Stimulated activated CD4-positive, alpha-beta T cell treated with anti-CD3 and anti-CD28 coated beads, Interleukin-1b, Interleukin-23, amount 100 ng/mL, for 24 hours (primary cell): Measurements from ENCODE around the gene CLEC2D.
"Not testable (repeated sequence)": the region's sequence is repeated elsewhere in the genome, so short reads cannot be mapped to it uniquely, and the experiment has no call there.

Experiments
- DNase-seq, 4 experiments: peaks; one replicate each; pipeline ENCODE4 v3.0.0-alpha.2; 2020; ENCODE audit warnings: low read depth in 4 of 4, low spot score in 1 of 4

CLEC2D gene

DNA sequence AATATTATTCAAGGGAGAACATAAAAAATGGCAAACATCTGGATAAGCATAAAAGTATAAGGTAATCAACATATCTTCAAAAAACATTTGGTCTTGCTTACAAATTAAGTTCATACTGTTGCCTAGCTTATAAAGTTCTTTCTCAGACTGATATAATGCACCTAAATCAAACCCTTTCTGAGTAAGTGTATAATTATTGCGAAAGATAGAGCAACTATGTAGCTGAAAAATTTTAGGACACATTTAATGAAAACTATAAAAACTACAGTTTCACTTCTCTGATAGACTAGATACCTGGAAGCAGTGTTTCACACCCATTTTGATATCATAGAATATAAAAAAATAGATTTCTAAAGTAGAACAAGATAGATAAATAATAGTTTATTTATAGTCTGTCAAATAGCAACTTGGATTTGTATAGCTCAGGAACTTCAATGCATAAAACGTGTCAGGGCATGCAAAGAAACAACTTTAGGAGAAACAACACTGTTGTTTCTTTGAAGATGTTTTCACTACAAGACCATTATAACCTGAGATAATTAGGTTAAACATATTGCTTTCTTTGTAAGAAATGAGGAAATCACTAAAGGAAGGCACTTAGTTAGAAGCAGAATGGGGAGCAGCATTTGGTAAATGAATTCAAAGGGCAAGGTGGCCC is 55.8 kb downstream of the CLEC2D start:
- no peak for DNase-seq

DNA sequence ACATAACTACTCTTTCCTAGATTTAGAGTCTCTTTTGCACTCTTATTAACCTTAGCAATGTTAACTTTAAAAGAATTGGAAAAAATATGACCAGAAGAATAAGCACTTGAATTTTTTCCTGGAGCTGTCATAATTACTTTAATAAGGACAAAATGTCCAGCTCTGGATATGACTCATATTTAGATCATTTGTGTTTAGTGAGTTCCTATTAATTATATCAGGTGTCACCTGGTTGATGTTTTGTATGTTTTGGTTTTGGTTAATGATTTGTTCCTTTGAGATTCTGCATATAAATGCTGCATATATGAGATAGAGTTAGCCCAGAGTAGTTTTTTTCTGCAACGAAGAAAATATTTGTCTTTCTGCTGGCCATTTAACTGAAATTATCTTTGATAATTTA is 58.3 kb downstream of the CLEC2D start:
- DNase-seq: no peak

DNA sequence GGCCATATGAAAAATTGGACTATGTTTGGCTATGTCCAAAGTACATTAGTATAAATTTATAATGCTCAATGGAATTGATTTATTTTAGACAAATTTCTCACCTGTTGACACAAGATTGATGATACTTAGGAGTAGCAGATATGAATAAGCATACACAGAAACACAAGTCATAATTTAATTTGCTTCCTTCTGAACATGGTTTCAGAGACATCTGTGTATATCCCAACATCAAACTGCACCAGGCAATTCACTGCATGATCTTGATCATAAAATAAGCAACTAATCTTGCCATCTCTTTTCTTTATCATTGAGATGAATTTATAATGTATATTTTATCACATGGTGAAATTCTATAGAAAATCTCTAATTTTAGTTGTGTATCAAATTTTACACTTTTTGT is 59.6 kb downstream of the CLEC2D start:
- DNase-seq: no peak

DNA sequence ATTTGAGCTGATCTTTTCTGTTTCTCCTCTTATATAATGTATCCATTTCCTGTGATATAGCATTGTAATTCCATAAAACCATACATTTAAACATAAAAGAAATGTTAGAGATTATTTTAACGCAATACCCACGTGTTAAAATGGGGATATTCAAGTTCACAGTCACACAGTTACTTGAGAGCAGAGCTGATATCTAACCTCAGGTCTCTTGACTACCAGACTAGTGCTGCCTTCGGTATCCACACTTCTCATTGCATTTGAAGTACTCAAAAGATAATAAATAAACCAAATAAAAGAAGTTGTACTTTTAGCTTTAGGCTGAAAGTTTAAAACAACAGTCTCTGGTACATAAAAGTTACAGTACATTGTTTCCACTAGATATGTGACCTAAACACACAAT is 60.5 kb downstream of the CLEC2D start:
- DNase-seq: no peak

DNA sequence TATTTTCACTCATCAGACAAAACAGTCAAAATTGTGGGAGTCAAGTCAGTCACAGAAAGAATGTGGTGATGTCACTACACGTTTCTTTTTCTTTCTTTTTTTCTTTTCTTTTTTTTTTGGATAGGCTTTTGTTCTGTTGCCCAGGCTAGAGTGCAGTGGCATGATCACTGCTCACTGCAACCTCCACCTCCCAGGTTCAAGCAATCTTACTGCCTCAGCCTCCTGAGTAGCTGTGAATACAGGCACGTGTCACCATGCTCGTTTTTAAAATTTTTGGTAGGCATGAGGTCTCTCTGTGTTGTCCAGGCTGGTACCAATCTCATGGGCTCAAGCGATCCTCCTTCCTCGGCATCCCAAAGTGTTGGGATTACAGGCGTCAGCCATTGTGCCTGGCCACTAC is 61.1 kb downstream of the CLEC2D start:
- DNase-seq: no peak

DNA sequence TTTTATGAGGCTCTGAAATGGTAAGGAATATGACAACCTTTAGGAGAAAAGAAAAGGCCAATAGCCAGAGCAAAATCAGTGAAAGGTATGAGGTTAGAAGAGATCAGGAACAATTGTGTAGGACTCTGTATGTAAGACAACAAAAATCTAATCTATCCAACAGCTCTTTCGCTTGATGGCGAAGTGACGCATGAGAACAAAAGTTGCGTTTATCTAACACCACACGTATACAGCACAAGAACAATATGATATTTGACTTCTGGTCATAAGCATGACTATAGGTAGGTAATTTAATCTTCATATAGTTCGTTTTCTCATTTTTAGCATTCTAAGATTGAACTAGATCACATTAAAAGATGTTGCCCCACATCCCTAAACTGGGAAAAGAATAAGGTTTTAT is 61.9 kb downstream of the CLEC2D start:
- DNase-seq: no peak

DNA sequence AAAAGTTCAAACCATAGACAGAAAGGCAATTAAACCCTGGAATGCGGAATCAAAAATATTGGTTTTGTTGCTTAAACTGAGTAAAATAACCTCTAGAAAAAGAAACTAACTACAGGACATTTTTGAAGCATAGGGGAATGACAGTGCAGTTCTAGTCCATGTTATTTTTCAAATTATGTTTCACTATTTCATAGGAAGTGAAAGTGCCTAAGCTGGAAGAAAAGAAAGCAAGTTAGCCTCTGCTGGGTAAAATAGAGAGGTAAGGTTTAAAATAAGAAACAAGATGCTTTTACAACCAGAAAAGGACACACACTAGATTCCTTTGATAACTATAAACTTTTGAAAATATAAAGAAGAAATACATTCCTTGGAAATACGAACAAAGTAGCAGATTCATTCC is 62.3 kb downstream of the CLEC2D start:
- DNase-seq: no peak

DNA sequence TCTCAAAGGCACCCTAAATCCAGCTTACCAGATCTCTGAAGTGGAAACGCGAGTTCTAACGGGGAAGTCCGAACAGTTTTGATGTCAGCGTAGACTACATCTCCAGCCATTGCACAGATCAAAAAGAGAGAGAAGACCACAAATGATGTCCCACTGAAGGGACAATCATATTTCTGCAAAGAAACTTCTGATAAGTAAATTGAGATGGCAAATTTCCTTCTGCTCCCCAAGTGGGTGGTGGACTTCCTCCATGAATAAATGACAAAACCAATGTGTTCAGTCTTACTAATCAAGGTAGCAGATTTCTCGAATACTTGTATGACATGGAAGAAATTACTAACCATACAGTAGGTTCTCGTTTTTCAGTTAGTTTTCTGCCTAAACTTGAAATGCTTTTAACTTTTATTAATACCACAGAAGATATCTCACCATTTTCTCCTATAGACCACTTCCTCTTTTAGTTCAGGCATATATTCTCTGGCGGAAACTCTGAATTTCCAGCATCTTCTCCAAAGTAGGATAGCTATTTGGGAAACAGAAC is 63.5 kb downstream of the CLEC2D start, which contains the start of gene CLECL1:
Gene CLECL1 (minus strand): TSS at position 177 of the 541 bp plus-strand sequence.
- DNase-seq: no peak

DNA sequence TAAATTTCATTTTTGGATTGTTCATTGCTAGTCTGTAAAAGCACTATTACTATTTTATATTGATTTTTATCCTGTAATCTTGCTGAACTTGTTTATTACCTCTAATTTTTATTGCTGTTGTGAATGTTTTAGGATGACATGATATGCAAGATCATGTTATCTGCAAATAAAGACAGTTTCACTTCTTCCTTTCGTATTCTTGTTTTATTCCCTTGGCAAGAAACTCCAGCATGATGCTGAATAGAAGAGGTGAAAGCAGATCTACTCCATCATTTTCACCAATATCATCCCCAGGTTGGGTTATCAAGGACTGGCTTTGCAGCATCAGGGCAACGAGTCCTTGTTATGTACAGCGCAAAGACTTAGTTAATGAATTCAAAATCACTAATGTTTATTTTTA is 66.1 kb downstream of the CLEC2D start:
- DNase-seq: no peak

DNA sequence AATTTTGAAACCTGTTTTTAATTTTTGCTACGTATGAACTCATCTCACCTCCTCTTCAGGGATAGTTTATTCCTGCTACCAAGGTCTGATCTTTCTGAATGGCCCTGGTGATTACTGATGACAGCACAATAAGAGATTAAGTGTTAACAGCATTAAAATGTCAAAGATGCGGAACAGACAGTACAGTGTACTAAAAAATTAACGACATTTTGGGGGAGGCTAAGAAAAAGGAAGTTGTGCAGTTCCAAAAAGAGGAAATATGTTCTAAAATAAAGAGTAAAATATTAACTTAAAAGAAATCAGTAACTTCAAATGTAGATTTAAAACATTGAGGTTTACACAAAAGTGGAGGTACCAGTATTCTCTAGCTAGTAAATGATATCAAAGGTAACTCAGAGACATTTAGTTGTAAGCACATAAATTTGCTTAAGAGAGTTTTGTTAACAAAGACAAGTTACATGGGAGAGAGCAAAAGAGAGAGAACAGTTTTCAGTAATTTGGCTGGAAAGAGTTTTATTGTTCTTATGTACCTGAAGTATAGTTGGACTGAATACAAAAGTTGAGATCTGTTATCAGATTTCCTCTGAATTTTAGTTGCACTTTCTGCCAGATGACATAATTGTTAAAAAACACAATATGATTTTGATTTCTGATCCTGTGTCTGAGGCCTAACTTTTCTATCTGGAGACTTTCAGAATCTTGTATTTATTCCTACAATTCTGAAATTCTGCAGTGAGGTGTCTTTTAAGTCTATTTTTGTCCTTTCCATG is 67.6 kb downstream of the CLEC2D start:
- no peak for DNase-seq

DNA sequence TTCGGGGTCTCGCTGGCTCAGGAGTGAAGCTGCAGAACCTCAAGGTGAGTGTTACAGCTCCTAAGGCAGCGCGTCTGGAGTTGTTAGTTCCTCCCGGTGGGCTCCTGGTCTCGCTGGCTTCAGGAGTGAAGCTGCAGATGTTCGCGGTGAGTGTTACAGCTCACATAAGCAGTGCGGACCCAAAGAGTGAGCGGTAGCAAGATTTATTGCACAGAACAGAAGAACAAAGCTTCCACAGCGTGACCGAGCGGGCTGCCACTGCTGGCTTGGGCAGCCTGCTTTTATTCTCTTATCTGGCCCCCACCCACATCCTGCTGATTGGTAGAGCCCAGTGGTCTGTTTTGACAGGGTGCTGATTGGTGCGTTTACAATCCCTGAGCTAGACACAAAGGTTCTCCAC is 69.4 kb downstream of the CLEC2D start:
- DNase-seq: not testable (repeated sequence)

DNA sequence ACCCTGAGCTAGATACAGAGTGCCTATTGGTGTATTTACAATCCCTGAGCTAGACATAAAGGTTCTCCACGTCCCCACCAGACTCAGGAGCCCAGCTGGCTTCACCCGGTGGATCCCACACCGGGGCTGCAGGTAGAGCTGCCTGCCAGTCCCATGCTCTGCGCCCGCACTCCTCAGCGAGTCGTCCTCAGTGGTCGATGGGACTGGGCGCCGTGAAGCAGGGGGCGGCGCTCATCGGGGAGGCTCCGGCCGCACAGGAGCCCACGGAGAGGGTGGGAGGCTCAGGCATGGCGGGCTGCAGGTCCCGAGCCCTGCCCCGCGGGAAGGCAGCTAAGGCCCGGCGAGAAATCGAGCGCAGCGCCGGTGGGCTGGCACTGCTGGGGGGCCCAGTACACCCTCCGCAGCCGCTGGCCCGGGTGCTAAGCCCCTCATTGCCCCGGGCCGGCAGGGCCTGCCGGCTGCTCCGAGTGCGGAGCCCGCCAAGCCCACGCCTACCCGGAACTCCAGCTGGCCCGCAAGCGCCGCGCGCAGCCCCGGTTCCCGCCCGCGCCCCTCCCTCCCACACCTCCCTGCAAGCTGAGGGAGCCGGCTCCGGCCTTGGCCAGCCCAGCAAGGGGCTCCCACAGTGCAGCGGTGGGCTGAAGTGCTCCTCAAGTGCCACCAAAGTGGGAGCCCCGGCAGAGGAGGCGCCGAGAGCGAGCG is 70.0 kb downstream of the CLEC2D start:
- not testable (repeated sequence) for DNase-seq

DNA sequence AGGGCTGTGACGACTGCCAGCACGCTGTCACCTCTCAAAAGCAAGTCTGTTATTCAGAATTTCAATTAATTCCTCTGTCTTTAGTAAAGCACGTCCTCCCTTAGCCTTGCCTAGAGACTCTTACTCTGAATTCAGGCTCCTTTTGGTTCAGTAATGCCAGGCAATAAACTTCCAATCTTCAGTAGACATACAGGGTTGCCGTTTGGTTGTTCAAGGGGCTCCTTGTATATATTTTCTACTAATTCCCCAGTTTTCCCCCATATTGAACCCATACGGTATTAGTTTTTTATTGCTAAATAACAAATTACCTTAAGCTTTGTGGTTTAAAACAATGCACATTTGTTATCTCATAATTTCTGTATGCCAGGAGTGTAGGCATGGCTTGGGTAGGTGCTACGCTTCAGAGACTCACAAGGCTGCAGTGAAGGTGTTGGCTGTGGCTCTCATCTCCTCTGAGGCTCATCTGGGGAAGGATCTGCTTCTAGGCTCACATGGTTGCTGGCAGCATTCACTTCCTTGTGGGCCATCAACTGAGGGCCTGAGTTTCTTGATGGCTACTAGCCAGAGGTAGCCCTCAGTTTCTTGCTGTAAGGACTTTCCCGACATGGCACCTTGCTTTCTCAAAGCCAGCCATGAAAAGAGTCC is 70.7 kb downstream of the CLEC2D start:
- no peak for DNase-seq

DNA sequence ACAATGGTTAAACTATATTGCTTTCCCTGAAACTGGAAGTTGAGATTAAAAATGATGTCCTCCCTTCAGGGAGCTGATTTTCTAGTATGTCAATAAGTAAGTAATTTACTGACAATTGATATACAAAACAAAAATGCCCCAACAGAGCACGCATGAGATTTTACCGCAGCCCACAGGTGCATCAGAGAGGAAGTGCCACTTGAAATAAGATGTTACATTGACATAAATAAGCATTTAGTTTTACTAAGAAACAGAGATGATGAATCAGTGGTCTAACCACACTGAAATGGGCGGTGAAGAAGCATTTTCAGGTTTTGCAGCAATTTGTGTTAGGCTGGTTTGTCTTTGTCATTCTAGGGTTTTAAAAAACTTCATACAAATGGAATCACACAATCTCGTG is 72.2 kb downstream of the CLEC2D start:
- peak in 2 of 4 experiments; percentile 40 to 55 for DNase-seq

DNA sequence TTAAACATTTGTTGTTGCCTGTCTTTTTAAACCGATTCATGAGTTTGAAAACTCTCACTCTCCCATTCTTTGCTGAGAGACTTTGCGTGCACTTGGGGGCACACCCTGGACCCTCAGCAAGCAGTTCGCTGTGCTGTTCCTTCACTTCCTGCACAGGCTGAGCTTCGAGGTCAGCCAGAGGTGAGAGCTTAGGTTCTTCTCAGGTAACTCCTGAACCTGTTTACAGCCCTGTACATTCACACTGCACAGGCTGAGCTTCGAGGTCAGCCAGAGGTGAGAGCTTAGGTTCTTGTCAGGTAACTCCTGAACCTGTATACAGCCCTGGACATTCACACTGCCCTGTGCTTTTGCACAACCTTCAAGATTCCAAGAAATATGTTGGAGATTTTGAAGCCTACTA is 73.1 kb downstream of the CLEC2D start:
- no peak for DNase-seq

DNA sequence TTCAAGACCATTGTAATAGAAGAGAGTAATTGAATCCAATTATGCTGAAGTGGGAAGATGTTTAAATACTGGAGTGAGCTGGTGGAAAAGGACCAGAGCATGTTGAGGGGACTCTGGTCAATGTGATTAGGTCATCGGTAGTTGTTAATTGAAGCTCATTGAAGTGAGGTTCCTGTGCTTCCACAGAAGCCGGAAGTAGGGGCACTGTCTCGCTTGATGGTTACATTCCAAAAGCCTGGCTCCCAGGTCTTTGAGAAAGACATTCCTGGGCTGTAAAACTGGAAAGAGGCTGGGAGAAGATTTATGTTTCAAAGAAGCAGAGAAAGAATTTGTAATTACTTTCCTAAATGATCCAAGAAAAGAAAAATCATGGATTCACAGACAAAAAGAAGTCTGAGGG is 75.7 kb downstream of the CLEC2D start:
- no peak for DNase-seq
